ENCODE data around the gene FUNDC2. TPM values are rescaled to one million over a fixed set of nuclear protein-coding genes. Genes with fewer than 3 reads are reported as not detected.

FUNDC2 gene
- total and polyA plus RNA-seq, 2 donors (not counting 3 experiments of a cell fraction or from before 2014, with no cell fraction given), result 53.3 to 65.6 TPM

DNA sequence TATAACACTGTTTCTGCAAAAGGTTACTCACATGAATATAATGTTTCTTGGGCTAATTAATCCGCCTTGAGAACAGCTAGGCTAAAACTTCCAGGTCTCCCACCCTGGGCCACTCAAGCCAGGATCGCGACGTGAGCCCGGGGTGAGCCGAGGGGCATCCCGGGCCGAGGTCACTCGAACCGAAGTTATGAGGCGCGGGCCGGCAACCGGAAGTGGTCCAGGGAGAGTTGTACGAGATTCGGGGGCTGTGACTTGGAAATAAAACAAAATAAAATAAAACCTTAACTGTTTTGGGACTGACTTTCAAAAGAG lies 44.0 kb downstream of the FUNDC2 start:
- TSS peak; percentile 60 for BruUV-seq (replicated peaks)
- intact Hi-C loops (cut with micrococcal nuclease), result no loop called here
- dilution Hi-C loops (cut with MboI; ENCODE audit: extremely low pct_ligation_motif_present, low sequenced_read_pairs), result no loop called here
- H3K36me3 ChIP-seq (ENCODE audit: control insufficient read depth in 2 of 2, extremely low read depth in 1 of 2, insufficient read depth in 2 of 2, low read length in 2 of 2), result no peaks in the 10 kb centered on the region
- peak; percentile 28 for DNase-seq (ENCODE audit: low read depth, low spot score)
- no peaks in the 10 kb centered on the region for H3K9me3 ChIP-seq (replicated peaks; ENCODE audit: control insufficient read depth, insufficient read depth, low read length)
- H4K20me1 ChIP-seq (replicated peaks; ENCODE audit: control insufficient read depth, extremely low read depth, insufficient read depth, low read length), result no peaks in the 10 kb centered on the region
- peak overlapping the region; percentile 92 for H3K9ac ChIP-seq (replicated peaks; ENCODE audit: extremely low read depth, insufficient read depth, low read length)
- POLR2A ChIA-PET, result no interaction called here
- no peak for TF ChIP-seq MYC (IDR thresholded peaks at IDR 0.05; ENCODE audit: low read depth, low read length)
- TF ChIP-seq, protein P1, sequence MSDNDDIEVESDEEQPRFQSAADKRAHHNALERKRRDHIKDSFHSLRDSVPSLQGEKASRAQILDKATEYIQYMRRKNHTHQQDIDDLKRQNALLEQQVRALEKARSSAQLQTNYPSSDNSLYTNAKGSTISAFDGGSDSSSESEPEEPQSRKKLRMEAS (IDR thresholded peaks at IDR 0.05; ENCODE audit: insufficient read depth, insufficient read length), result no peak
- no peak for TF ChIP-seq FOS (IDR thresholded peaks at IDR 0.05; ENCODE audit: borderline replicate concordance, insufficient read depth, low read length)
- no peaks in the 10 kb centered on the region for H3K27me3 ChIP-seq (ENCODE audit: control insufficient read depth in 2 of 2, insufficient read depth in 2 of 2, low read length in 2 of 2)
- no peak for FAIRE-seq
- H3K4me1 ChIP-seq (ENCODE audit: control insufficient read depth, extremely low read depth, insufficient read depth, low read length), result peaks cover 20% of the 10 kb centered on the region
- peaks cover 45% of the 10 kb centered on the region for H3K79me2 ChIP-seq (ENCODE audit: control insufficient read depth, insufficient read depth, low read length)
- peak overlapping the region; percentile 92 for H3K4me2 ChIP-seq (ENCODE audit: insufficient read depth, low read length)
- peak overlapping the region; percentile 66 for H3K27ac ChIP-seq (ENCODE audit: insufficient read depth, low read depth, low read length)
- CTCF ChIA-PET, result interaction anchor here (0.9 kb wide), 1 partner anchor 16 kb away, joined by 3 read pairs; no protein-coding TSS in a partner anchor
- H3K4me3 ChIP-seq (replicated peaks in 1 of 3; ENCODE audit: insufficient read depth in 1 of 3, low read depth in 1 of 3, low read length in 3 of 3), result peak overlapping the region; percentile 63 to 92 (median 65)
- no peaks in the 10 kb centered on the region for H3K9me1 ChIP-seq (replicated peaks; ENCODE audit: control insufficient read depth, extremely low read depth, insufficient read depth, low read length)
- H2AFZ ChIP-seq (ENCODE audit: low read depth, low read length), result peak overlapping the region; percentile 48

DNA sequence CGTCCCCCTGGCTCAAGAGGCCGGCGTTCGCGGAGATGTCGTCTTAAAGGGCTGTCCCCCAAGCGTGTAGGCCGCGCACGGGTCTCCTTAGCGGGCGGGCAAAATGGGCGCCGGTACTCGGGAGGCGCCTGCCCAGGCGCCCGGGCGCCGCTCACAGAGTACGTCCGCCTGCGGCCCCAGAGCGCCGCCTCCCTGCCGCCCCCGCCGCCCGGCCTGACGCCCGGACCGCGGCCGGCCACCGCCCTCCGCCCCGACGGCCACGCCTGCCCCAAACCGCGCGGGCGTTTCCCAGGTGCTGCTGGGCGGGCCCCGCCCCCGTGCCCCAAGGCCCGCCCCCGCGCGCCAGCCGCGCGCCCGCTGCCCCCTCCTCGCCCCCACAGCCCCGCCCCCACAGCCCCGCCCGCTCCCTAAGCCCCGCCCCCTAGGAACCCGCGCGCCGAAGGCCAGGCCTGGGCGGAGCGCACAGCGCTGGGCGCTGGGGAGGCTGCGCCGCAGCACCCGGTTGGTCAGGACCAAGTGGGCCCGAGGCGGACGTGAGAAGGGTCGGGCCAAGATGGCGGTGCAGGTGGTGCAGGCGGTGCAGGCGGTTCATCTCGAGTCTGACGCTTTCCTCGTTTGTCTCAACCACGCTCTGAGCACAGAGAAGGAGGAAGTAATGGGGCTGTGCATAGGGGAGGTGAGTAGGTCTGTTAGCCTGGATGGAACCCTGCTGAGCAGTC lies 44.5 kb downstream of the FUNDC2 start, which contains the start of the genes BRCC3, CMC4 and MTCP1:
BRCC3 (plus strand) TSS at position 534 of the 719 bp plus-strand sequence; CDS start at position 554, 20 bp downstream.
CMC4 (minus strand) TSS at position 162 of the 719 bp plus-strand sequence. CDS start 7,113 bp downstream, outside the sequence.
MTCP1 (minus strand) TSS at position 162 of the 719 bp plus-strand sequence. CDS start 5,126 bp downstream, outside the sequence.
- H3K4me1 ChIP-seq (ENCODE audit: control insufficient read depth, extremely low read depth, insufficient read depth, low read length), result peaks cover 20% of the 10 kb centered on the region
- intact Hi-C loops (cut with micrococcal nuclease), result loop anchor here (1.0 kb wide), 3 partner anchors 14 to 45 kb away; partner anchors contain the start of gene FUNDC2
- no peak for TF ChIP-seq EZH2 (IDR thresholded peaks at IDR 0.05; ENCODE audit: borderline replicate concordance, low read depth, low read length, severe bottlenecking)
- peak; percentile 76 for TF ChIP-seq POLR2A (IDR thresholded peaks at IDR 0.05; ENCODE audit: low read depth, low read length)
- peak; percentile 37 for TF ChIP-seq POLR2AphosphoS5 (IDR thresholded peaks at IDR 0.05; ENCODE audit: insufficient read depth, low read depth, low read length)
- peaks cover 45% of the 10 kb centered on the region for H3K79me2 ChIP-seq (ENCODE audit: control insufficient read depth, insufficient read depth, low read length)
- H4K20me1 ChIP-seq (replicated peaks; ENCODE audit: control insufficient read depth, extremely low read depth, insufficient read depth, low read length), result no peaks in the 10 kb centered on the region
- peak within 1 kb of the TSS; percentile 92 for H3K9ac ChIP-seq (replicated peaks; ENCODE audit: extremely low read depth, insufficient read depth, low read length)
- DNase-seq (ENCODE audit: low read depth, low spot score), result peak; percentile 75
- dilution Hi-C loops (cut with MboI; ENCODE audit: extremely low pct_ligation_motif_present, low sequenced_read_pairs), result no loop called here
- ChIA-PET CTCF (interaction anchor here (0.9 to 1.1 kb wide), 2 partner anchors 15 to 23 kb away, joined by 3 read pairs; no protein-coding TSS in a partner anchor), POLR2A (no interaction called here)
- H3K9me3 ChIP-seq (replicated peaks; ENCODE audit: control insufficient read depth, insufficient read depth, low read length), result no peaks in the 10 kb centered on the region
- no TSS peak for BruUV-seq (replicated peaks)
- no peaks in the 10 kb centered on the region for H3K36me3 ChIP-seq (ENCODE audit: control insufficient read depth in 2 of 2, extremely low read depth in 1 of 2, insufficient read depth in 2 of 2, low read length in 2 of 2)
- H3K27ac ChIP-seq (ENCODE audit: insufficient read depth, low read depth, low read length), result peak within 1 kb of the TSS; percentile 66
- H3K9me1 ChIP-seq (replicated peaks; ENCODE audit: control insufficient read depth, extremely low read depth, insufficient read depth, low read length), result no peaks in the 10 kb centered on the region
- H3K4me2 ChIP-seq (ENCODE audit: insufficient read depth, low read length), result peak within 1 kb of the TSS; percentile 94
- peak within 1 kb of the TSS; percentile 63 to 92 (median 73) for H3K4me3 ChIP-seq (replicated peaks in 1 of 3; ENCODE audit: insufficient read depth in 1 of 3, low read depth in 1 of 3, low read length in 3 of 3)
- H3K27me3 ChIP-seq (ENCODE audit: control insufficient read depth in 2 of 2, insufficient read depth in 2 of 2, low read length in 2 of 2), result no peaks in the 10 kb centered on the region
- H2AFZ ChIP-seq (ENCODE audit: low read depth, low read length), result peak within 1 kb of the TSS; percentile 92
- peak; percentile 18 for FAIRE-seq

Data from endothelial cell of umbilical vein (primary cell).